Epithelial cell of proximal tubule (primary cell): ENCODE results near the gene FMN2. TPM values are rescaled to one million over a fixed set of nuclear protein-coding genes. Genes with fewer than 3 reads are reported as not detected.
A peak's percentile ranks its signal among the peaks of the same experiment; 100 is the strongest.

Source experiments
- DNase-seq: peaks from one replicate; pipeline ENCODE4 v3.0.0-alpha.2; 2011; ENCODE audit warnings: low read depth
- H3K4me3 ChIP-seq: 2 replicates; pipeline ENCODE4 v1.5.1; 2011; ENCODE audit warnings: low read depth, mild to moderate bottlenecking, low read length
- total RNA-seq: library from RNA; depleted of rRNA; stranded (reverse); fragments of >200 nt; gene quantifications from 2 replicates; pipeline ENCODE4 v1.2.3, GENCODE V29; 2015
- TF ChIP-seq, protein P1 (sequence below): conservative IDR thresholded peaks from 2 replicates; pipeline ENCODE4 v1.5.1; 2012; ENCODE audit warnings: low read depth, mild to moderate bottlenecking, low read length

The FMN2 gene
- total RNA-seq, 1 donor from 2014 or later, result 0.86 TPM

DNA sequence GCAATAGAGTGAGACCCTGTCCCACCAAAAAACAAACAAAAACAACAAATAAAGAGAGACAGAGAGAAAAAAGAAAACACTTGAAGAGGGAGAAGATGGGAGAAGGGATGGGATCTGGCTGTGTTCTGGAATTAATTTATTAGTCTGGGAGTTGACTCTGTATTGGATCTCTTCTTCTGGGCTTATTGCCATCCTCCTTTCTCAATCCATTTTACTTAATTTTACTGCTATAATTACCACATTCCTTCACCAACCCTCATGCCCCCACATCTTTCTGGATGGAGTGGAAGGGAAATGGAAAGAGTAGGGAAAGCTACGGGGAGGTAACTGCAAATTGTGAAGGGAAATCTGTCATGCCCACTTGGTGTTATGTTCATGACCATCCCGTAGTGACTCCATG lies 42.9 kb downstream of the FMN2 start:
- no peak overlapping the region for H3K4me3 ChIP-seq
- DNase-seq, result no peak
- TF ChIP-seq, protein P1, sequence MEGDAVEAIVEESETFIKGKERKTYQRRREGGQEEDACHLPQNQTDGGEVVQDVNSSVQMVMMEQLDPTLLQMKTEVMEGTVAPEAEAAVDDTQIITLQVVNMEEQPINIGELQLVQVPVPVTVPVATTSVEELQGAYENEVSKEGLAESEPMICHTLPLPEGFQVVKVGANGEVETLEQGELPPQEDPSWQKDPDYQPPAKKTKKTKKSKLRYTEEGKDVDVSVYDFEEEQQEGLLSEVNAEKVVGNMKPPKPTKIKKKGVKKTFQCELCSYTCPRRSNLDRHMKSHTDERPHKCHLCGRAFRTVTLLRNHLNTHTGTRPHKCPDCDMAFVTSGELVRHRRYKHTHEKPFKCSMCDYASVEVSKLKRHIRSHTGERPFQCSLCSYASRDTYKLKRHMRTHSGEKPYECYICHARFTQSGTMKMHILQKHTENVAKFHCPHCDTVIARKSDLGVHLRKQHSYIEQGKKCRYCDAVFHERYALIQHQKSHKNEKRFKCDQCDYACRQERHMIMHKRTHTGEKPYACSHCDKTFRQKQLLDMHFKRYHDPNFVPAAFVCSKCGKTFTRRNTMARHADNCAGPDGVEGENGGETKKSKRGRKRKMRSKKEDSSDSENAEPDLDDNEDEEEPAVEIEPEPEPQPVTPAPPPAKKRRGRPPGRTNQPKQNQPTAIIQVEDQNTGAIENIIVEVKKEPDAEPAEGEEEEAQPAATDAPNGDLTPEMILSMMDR, result no peak

DNA sequence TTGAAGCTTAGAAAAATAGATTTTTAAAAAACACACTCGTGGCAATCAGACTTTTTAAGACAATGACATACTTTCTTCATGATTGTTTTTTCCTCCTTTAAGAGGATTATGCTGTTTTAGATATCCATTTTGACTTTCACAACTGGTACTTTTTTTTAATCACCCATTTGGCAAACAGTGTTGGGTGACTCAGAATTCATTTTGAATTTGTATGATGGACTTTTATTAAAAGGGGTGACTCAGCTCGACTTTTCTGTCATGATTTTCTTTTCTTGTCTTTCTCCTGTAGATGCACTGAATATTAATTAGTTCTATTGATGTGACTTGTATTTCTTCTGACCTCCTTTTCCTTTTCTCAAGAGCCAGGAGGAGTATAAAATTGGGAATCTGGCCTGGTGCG lies 44.7 kb downstream of the FMN2 start:
- TF ChIP-seq, protein P1, result no peak
- H3K4me3 ChIP-seq, result no peak overlapping the region
- no peak for DNase-seq

DNA sequence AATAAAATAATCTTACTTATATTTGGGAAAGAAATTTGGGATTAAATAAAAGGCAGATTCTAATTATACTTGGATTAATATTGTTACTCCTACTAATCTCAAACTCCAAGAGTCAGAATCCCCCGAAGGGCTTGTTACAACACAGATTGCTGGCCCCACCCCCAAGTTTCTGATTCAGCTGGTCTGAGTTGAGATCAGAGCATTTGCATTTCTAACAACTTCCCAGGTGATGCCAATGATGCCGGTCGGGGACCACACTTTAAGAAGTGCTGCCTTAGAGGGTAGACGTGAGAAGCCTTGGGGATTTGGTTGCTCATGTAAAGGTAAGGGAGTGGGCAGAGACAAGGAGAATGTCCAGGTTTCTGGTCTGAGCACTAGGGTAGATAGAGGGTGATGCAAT lies 47.2 kb downstream of the FMN2 start:
- DNase-seq, result no peak
- H3K4me3 ChIP-seq, result no peak overlapping the region
- TF ChIP-seq, protein P1, result no peak

DNA sequence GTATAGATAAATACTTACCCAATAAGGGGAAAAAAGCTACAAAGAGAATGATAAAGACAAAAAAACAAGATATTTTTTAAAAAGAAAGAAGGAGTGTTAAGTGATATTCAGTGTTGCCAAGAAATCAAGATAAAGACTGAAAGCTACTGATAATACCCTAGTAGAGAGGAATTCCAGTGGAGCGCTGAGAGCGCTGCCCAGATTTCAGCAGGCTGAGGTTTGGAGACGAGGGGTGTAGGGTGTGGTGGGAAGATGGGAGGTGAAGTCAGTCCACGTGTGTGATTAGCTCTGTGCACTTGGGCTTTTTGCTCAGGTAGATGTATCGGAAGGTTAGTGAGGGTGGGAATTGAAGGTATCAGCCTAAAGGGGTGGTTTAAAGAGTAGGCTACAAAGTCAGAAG lies 47.8 kb downstream of the FMN2 start:
- H3K4me3 ChIP-seq, result no peak overlapping the region
- TF ChIP-seq, protein P1, result no peak
- no peak for DNase-seq

DNA sequence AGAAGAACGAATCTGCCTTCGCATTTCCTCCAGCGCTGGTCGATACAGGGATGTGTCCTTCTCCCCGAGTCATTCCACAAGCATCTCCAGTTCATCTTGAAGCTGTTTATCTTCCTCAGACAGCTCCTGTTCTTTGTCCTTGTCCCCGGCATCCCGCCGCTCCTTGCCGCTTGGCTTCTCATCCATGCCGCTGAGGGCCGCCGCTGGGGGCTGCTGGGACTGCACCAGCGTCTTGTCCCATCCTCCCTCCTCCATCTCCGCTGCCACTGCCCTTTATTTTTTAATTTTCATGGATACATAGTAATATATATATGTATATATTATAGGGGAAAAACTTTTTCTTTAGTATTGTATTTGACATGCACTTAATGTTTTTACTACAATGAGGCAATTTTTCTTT lies 53.4 kb downstream of the FMN2 start:
- no peak overlapping the region for H3K4me3 ChIP-seq
- no peak for DNase-seq
- TF ChIP-seq, protein P1, result no peak

DNA sequence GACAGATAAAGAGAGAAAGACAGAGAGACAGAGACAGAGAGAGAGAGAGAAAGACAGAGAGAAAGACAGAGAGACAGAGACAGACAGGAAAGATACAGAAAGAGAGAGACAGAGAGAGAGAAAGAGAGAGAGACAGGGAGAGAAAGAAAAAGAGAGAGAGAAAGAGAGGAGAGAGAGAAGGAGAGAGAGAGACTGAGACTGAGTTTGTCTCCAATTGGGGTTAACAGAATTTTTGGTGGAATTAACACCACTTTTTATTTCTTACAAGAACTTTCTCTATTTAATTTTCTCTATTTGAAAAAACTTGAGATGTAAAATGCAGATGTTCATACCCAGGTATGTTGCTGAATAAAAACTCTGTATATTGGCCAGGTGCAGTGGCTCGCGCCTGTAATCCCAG lies 56.6 kb downstream of the FMN2 start:
- DNase-seq, result no peak
- TF ChIP-seq, protein P1, result no peak
- no peak overlapping the region for H3K4me3 ChIP-seq

DNA sequence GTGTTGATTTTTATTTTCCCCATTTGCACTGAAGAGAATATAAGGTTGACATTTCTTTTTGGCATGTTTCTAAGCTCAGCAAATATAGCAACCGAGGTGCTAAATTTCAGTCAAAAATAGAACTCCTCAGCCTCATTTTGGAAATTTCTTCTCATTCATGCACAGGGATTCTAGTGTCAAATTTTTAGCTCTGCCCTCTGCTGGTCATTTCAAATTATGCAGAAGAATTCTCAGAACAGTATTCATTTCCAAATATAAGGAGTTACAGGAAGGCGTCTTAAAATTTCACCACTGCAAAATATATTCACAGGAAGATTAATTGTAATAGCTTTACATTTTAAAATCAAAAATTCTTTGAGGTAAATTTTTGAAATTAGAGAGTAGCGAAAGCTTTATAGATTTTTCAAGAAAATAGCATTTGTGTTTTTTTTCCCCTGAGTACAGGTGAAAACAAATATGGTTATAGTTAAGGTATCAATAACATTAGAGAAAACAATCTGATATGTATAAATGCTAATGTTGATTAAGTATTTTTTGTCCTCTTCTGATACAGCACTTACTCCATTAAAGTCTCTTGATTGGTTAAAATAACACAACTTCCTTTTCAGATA lies 57.9 kb downstream of the FMN2 start:
- TF ChIP-seq, protein P1, result peak; percentile 75
- DNase-seq, result no peak
- H3K4me3 ChIP-seq, result no peak overlapping the region
